MCF 10A (cell line): Measurements from ENCODE around the gene TOR1B. TPM values are rescaled to one million over a fixed set of nuclear protein-coding genes. Genes with fewer than 3 reads are reported as not detected.

Source experiments
- BruUV-seq: library from RNA; stranded (reverse); fragments of 400-500 nt; replicated peaks from 2 replicates; lab custom pipeline; 2021; lab: Mats Ljungman, UMichigan
- CTCF ChIA-PET: fragments of 300-600 bp; sonication (Branson Sonifier 250); formaldehyde crosslinking; extraction: SDS; loops from one replicate; lab custom pipeline; 2021; ENCODE audit warnings: antibody characterized with exemption, inconsistent platforms; lab: Yijun Ruan, JAX
- POLR2A ChIA-PET: fragments of 300-600, 350-650 bp; sonication (Branson Sonifier 250); formaldehyde crosslinking; extraction: SDS; loops from one replicate; lab custom pipeline; 2020; ENCODE audit warnings: antibody characterized with exemption, inconsistent platforms; lab: Yijun Ruan, JAX
- DNase-seq: peaks from one replicate; pipeline ENCODE4 v3.0.0-alpha.2; 2018; ENCODE audit not compliant: unreplicated experiment
- H3K27ac Mint-ChIP-seq: one replicate; pipeline ENCODE4 v1.8.0; 2022; ENCODE audit warnings: mild to moderate bottlenecking, low read depth, mixed read lengths; ENCODE audit not compliant: unreplicated experiment
- H3K27me3 Mint-ChIP-seq: one replicate; pipeline ENCODE4 v1.8.0; 2022; ENCODE audit warnings: mixed read lengths; ENCODE audit not compliant: insufficient read depth, unreplicated experiment
- H3K36me3 Mint-ChIP-seq: one replicate; pipeline ENCODE4 v1.8.0; 2022; ENCODE audit warnings: mild to moderate bottlenecking, moderate library complexity, mixed read lengths; ENCODE audit not compliant: insufficient read depth, unreplicated experiment
- H3K4me1 Mint-ChIP-seq: one replicate; pipeline ENCODE4 v1.8.0; 2022; ENCODE audit warnings: mixed read lengths; ENCODE audit not compliant: insufficient read depth, unreplicated experiment
- H3K4me3 Mint-ChIP-seq: one replicate; pipeline ENCODE4 v1.8.0; 2022; ENCODE audit warnings: mild to moderate bottlenecking, moderate library complexity, mixed read lengths; ENCODE audit not compliant: unreplicated experiment
- H3K9me3 Mint-ChIP-seq: one replicate; pipeline ENCODE4 v1.8.0; 2022; ENCODE audit warnings: mixed read lengths; ENCODE audit not compliant: unreplicated experiment
- CTCF ChIP-seq: fragments of 200-600 bp; IDR thresholded peaks from one replicate; pipeline ENCODE4 v1.8.0; 2022; ENCODE audit warnings: antibody characterized with exemption, mild to moderate bottlenecking; ENCODE audit not compliant: unreplicated experiment
- intact Hi-C: fragments of 100-400 bp; cut with micrococcal nuclease; formaldehyde crosslinking; loops from 2 replicates; pipeline ENCODE4 v1.14.1; 2022
- total RNA-seq: library from RNA; stranded (reverse); gene quantifications from 2 replicates; pipeline ENCODE4 v1.2.3, GENCODE V29; 2022

TOR1B gene
- total RNA-seq, 1 experiment from 2014 or later = 14.8 TPM

GRCh38 chr9:129854588-129855110, 51.7 kb downstream of the TOR1B start:
- peaks cover 30% of the 10 kb centered on the region for H3K36me3 Mint-ChIP-seq
- TF ChIP-seq CTCF = no peak
- H3K4me1 Mint-ChIP-seq = no peaks in the 10 kb centered on the region
- CTCF ChIA-PET = interaction anchor here (0.9 kb wide), 1 partner anchor 13 kb away, joined by 3 read pairs; no protein-coding TSS in a partner anchor
- intact Hi-C loops = no loop called here
- no TSS peak for BruUV-seq
- no peaks in the 10 kb centered on the region for H3K9me3 Mint-ChIP-seq
- H3K27me3 Mint-ChIP-seq = no peaks in the 10 kb centered on the region
- DNase-seq = no peak
- H3K4me3 Mint-ChIP-seq = no peak overlapping the region
- POLR2A ChIA-PET = no interaction called here
- H3K27ac Mint-ChIP-seq = no peak overlapping the region

GRCh38 chr9:129857207-129857606, 54.2 kb downstream of the TOR1B start:
- no TSS peak for BruUV-seq
- H3K36me3 Mint-ChIP-seq = peaks cover 24% of the 10 kb centered on the region
- H3K9me3 Mint-ChIP-seq = no peaks in the 10 kb centered on the region
- no peak for TF ChIP-seq CTCF
- H3K27me3 Mint-ChIP-seq = no peaks in the 10 kb centered on the region
- H3K4me1 Mint-ChIP-seq = peaks cover 5% of the 10 kb centered on the region
- ChIA-PET POLR2A (no interaction called here), CTCF (no interaction called here)
- no peak overlapping the region for H3K4me3 Mint-ChIP-seq
- H3K27ac Mint-ChIP-seq = no peak overlapping the region
- intact Hi-C loops = no loop called here
- DNase-seq = no peak

- Mint-ChIP-seq H3K36me3 (peaks cover 31% of the 10 kb centered on the region), H3K9me3 (no peaks in the 10 kb centered on the region), H3K4me3 (no peak overlapping the region), H3K27ac (no peak overlapping the region), H3K27me3 (no peaks in the 10 kb centered on the region), H3K4me1 (peaks cover 5% of the 10 kb centered on the region)
- no peak for DNase-seq
- ChIA-PET CTCF (interaction anchor here (0.6 kb wide), 1 partner anchor 46 kb away, joined by 4 read pairs; no protein-coding TSS in a partner anchor), POLR2A (no interaction called here)
- no TSS peak for BruUV-seq
- TF ChIP-seq CTCF = no peak
- intact Hi-C loops = no loop called here
Measured at GRCh38 chr9:129858167-129858962, 55.4 kb downstream of the TOR1B start.

Other genes starting within 250 kb of the TOR1B start
- 0.20 TPM in 1 of 2 replicates, not detected in the other for gene C9orf50, start 182.1 kb upstream of the TOR1B start, total RNA-seq
- 32.9 and 49.2 TPM in 2 replicates for gene NTMT1, start 177.0 kb upstream of the TOR1B start, total RNA-seq
- 14.4 TPM in 2 replicates for gene ASB6, start 161.0 kb upstream of the TOR1B start, total RNA-seq
- not detected in 2 replicates for gene PRRX2, start 137.5 kb upstream of the TOR1B start, total RNA-seq
- gene PTGES, start 50.1 kb upstream of the TOR1B start, total RNA-seq = 74.0 and 96.6 TPM in 2 replicates
- 33.6 and 40.4 TPM in 2 replicates for gene TOR1A, start 21.0 kb downstream of the TOR1B start, total RNA-seq
- 27.6 and 30.0 TPM in 2 replicates for gene C9orf78, start 32.1 kb downstream of the TOR1B start, total RNA-seq
- 14.7 and 17.1 TPM in 2 replicates for gene USP20, start 32.3 kb downstream of the TOR1B start, total RNA-seq
- gene FNBP1, start 240.0 kb downstream of the TOR1B start, total RNA-seq = 24.4 and 26.6 TPM in 2 replicates